Uterus (tissue), 4 donors: Measurements from ENCODE around the gene NAA10. TPM values are rescaled to one million over a fixed set of nuclear protein-coding genes. Genes with fewer than 3 reads are reported as not detected.

Experiments used
- DNase-seq, 2 donors: peaks; one replicate each; pipeline ENCODE4 v3.0.0-alpha.2; 2019 to 2020
- H3K27ac ChIP-seq, 2 donors: fragments of 200-600 bp; sonication (generic); 1 replicate in 1 of 2; 2 replicates in 1 of 2; pipeline ENCODE4 v1.5.1; 2016 to 2018
- H3K27me3 ChIP-seq, 2 donors: fragments of 200-600 bp; sonication (generic); one replicate each; pipeline ENCODE4 v1.5.1; 2018 to 2019; ENCODE audit warnings: control low read depth in 1 of 2
- H3K36me3 ChIP-seq, 2 donors: fragments of 200-600 bp; sonication (generic); one replicate each; pipeline ENCODE4 v1.5.1; 2019; ENCODE audit warnings: control low read depth in 1 of 2
- H3K4me1 ChIP-seq, 2 donors: fragments of 200-600 bp; sonication (generic); one replicate each; pipeline ENCODE4 v1.5.1; 2018 to 2019; ENCODE audit warnings: control low read depth in 1 of 2
- H3K4me3 ChIP-seq, 2 donors: fragments of 200-600 bp; sonication (generic); 1 replicate in 1 of 2; 2 replicates in 1 of 2; pipeline ENCODE4 v1.5.1; 2018 to 2019; ENCODE audit warnings: mild to moderate bottlenecking in 1 of 2
- H3K9me3 ChIP-seq, 2 donors: fragments of 200-600 bp; sonication (generic); one replicate each; pipeline ENCODE4 v1.5.1; 2019; ENCODE audit warnings: control low read depth in 1 of 2
- POLR2A ChIP-seq, 2 donors: fragments of 450-650 bp; IDR thresholded peaks; one replicate each; pipeline ENCODE4 v1.6.1; 2016; ENCODE audit warnings: antibody characterized with exemption in 2 of 2, mild to moderate bottlenecking in 1 of 2, moderate library complexity in 1 of 2
- intact Hi-C: fragments of 100-400 bp; cut with DNase I; formaldehyde crosslinking; loops from one replicate; pipeline ENCODE4 v1.15.1; 2023; ENCODE audit warnings: low total_unique reads
- total RNA-seq, 4 donors: library from RNA; depleted of rRNA in 3 of 4; stranded (reverse); fragments of >200 nt in 3 of 4; gene quantifications; one replicate each; pipeline versions ENCODE4 v1.1.0 to v1.2.4, GENCODE V29; 2014 to 2023
- TF ChIP-seq, protein P1 (sequence below), 4 experiments: fragments of 200-600 bp in 2 of 4; fragments of 450-650 bp in 2 of 4; sonication (generic) in 2 of 4; IDR thresholded peaks; one replicate each; pipeline ENCODE4 v1.5.1; 2016 to 2019; ENCODE audit warnings: antibody characterized with exemption in 4 of 4, mild to moderate bottlenecking in 2 of 4, moderate library complexity in 1 of 4
- donor health status: DM: yes; HTN: yes; CAD: no.

NAA10 gene
- total RNA-seq, 4 donors from 2014 or later: 37.9 to 198 (median 109) TPM

DNA sequence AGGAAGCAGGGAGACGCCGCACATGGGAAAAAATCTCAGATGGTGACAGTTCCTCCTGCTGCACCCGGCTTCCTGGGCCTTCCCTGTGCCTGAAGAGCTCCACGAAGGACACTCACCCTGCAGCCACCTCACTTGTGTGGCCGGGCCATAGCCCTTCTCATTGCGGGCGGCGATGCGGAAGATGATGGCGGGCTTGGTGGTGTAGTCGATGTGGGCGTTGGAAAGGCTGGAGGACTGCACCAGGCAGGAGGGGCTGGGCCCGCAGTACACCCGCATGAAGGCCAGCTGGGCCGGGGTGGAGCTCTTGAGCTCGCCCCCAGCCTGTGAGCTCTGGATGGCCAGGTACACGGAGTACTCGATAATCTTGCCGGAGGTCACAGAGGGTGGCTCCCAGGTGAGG lies 15.3 kb upstream of the NAA10 start:
- intact Hi-C loops: loop anchor here (5.0 kb wide), 1 partner anchor 188 kb away; the partner anchor contains the start of gene PLXNB3
- no peaks in the 10 kb centered on the region for H3K9me3 ChIP-seq
- H3K4me1 ChIP-seq: no peaks in the 10 kb centered on the region
- H3K36me3 ChIP-seq: no peaks in the 10 kb centered on the region
- H3K27me3 ChIP-seq: no peaks in the 10 kb centered on the region
- DNase-seq: no peak
- H3K27ac ChIP-seq: peak overlapping the region; percentile 46 to 56
- H3K4me3 ChIP-seq: no peak overlapping the region
- TF ChIP-seq POLR2A (IDR thresholded peaks at IDR 0.05): no peak
- TF ChIP-seq, protein P1, sequence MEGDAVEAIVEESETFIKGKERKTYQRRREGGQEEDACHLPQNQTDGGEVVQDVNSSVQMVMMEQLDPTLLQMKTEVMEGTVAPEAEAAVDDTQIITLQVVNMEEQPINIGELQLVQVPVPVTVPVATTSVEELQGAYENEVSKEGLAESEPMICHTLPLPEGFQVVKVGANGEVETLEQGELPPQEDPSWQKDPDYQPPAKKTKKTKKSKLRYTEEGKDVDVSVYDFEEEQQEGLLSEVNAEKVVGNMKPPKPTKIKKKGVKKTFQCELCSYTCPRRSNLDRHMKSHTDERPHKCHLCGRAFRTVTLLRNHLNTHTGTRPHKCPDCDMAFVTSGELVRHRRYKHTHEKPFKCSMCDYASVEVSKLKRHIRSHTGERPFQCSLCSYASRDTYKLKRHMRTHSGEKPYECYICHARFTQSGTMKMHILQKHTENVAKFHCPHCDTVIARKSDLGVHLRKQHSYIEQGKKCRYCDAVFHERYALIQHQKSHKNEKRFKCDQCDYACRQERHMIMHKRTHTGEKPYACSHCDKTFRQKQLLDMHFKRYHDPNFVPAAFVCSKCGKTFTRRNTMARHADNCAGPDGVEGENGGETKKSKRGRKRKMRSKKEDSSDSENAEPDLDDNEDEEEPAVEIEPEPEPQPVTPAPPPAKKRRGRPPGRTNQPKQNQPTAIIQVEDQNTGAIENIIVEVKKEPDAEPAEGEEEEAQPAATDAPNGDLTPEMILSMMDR (IDR thresholded peaks at IDR 0.05): no peak

DNA sequence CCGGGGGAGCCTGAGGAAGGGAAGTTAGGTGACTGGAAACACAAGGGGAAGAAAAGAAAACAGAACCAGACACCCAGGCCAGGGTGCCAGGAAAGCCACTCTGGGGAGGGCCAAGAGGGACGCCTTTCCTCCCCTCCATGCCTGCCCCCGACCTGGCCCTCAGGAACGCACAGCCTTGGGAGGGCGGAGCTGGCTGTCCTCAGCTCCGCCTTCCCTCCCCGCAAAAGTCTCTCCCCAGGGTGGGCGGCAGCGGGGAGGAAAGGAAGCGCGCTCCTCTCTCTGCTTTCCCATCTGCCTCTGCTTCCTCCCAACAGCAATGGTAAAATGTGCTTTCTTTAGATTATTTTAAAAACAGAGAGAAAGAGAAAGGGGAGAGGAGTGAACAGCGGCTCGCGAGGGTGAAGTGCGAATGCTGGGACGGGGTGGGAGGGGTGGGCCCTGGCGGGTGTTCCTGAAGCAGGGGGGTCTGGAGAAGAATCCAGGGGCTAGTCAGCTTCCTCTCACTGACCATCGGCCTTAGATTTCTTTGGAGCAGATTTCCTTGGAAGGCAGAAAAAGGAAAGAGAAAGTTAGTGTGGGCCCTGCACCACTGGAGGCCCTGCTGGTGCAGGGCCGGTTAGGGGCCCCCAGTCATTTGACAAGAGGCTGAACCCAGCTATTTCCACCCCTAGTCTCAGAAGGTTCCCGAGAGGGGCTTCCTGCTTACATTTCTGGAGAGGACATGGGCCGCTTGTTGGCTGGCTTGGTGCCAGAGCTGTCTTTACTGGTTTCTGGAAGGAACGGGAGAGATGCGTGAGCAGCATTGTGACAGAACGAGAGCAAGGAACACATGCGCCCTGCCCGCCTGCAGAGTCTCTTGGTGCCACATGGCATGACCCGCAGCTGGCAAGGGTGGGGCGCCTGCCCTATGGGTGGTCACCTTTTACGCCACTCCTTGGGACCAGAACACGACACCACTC lies 14.3 kb upstream of the NAA10 start:
- TF ChIP-seq, protein P1 (IDR thresholded peaks at IDR 0.05): no peak
- TF ChIP-seq POLR2A (IDR thresholded peaks at IDR 0.05): no peak
- no peak for DNase-seq
- no peaks in the 10 kb centered on the region for H3K9me3 ChIP-seq
- no peaks in the 10 kb centered on the region for H3K27me3 ChIP-seq
- intact Hi-C loops: no loop called here
- no peak overlapping the region for H3K4me3 ChIP-seq
- no peaks in the 10 kb centered on the region for H3K36me3 ChIP-seq
- no peaks in the 10 kb centered on the region for H3K4me1 ChIP-seq
- H3K27ac ChIP-seq: peak overlapping the region; percentile 46 to 56

- no peaks in the 10 kb centered on the region for H3K36me3 ChIP-seq
- no peaks in the 10 kb centered on the region for H3K9me3 ChIP-seq
- no peak overlapping the region for H3K4me3 ChIP-seq
- intact Hi-C loops: no loop called here
- peak overlapping the region; percentile 35 to 56 for H3K27ac ChIP-seq
- DNase-seq: no peak
- H3K27me3 ChIP-seq: no peaks in the 10 kb centered on the region
- TF ChIP-seq POLR2A (IDR thresholded peaks at IDR 0.05): no peak
- TF ChIP-seq, protein P1 (IDR thresholded peaks at IDR 0.05): no peak
- H3K4me1 ChIP-seq: no peaks in the 10 kb centered on the region
Observed at GRCh38 chrX:153948002-153948466, 13.2 kb upstream of the NAA10 start.

DNA sequence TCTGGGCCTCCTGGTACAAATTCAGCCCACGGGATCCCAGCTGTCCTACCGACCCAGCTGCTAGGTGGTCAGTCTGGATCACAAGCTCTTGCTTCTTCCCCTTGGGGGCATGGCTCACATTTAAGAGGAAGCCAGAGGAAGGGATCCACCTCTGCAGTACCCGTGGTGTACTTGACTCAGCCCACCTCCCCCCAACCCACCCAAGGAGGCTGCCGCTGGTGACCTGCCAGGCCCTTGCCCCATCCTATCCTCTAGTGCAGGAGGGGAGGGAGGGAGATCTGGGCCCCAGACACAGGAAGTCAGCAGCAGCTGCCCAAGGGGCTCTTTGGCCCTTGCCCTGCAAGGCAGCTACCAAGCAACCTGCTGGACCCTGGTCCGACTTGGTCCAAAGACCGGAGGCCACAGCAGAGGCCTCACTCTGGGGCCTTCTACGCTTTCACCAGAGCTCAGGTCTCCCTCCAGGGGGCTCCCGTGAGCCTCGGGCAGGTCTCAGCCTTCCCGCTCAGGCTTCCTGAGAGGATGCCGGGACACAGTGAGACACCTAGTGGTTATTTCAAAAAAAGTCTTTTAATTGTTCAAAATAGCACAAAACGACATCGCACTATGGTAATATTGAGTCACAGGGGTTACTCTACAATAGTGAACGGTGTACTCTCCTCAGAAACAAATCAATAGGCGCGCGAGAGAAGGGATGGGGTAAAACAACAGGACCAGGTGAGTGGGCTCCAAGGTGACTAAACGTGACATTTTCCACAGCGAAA lies 12.4 kb upstream of the NAA10 start:
- peak overlapping the region; percentile 35 to 56 for H3K27ac ChIP-seq
- peak in 1 of 2 donors; percentile 55 for DNase-seq
- H3K4me1 ChIP-seq: no peaks in the 10 kb centered on the region

More for the DNA sequence above, 12.4 kb upstream of the NAA10 start:
- Histone ChIP-seq H3K4me3 (no peak overlapping the region), H3K27me3 (no peaks in the 10 kb centered on the region), H3K9me3 (no peaks in the 10 kb centered on the region), H3K36me3 (no peaks in the 10 kb centered on the region)
- intact Hi-C loops: no loop called here
- TF ChIP-seq, protein P1 (IDR thresholded peaks at IDR 0.05): peak; percentile 66 to 75 (median 68)
- TF ChIP-seq POLR2A (IDR thresholded peaks at IDR 0.05): no peak
